IPS-NIHi7 (cell line): ENCODE data around the gene SEMA6A.

ENCODE experiments used
- DNase-seq: peaks from one replicate; pipeline ENCODE4 v3.0.0; 2012; ENCODE audit warnings: mixed read lengths; ENCODE audit errors: extremely low spot score

SEMA6A gene

DNA sequence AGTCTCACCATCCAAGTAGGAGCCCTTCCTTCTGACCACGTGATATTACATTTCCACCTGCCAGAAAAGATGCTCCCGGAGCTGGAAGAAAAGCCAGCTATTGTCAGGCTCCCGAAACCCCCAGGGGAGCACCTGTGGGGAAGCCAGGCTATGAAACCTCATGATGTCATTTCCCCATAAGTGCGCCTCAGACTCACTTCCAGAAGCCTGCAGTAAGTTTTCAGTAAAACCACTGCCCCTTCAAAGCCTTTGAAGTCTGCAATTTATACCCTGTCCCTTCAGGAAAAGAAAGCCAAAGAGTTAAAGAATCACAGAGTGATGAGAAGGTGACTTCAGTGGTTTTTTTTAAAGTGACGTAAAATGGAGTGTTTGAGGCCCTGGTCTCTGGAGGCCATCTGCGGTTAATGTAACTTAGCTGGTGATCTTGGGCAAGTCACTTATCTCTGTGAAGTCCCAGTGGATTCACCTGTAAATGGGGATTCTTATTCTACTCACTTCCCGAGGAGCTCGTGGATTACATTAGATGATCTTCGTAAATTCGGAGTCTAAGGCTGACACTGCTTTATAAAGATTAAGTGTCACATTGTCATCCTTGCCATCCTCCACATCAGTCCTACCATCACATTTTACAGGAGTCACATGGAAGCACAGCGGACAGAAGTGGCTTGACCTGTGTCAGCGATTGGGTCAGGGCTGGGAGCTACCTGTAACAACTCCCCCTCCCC, 2.6 kb upstream of the SEMA6A start:
- no peak for DNase-seq

DNA sequence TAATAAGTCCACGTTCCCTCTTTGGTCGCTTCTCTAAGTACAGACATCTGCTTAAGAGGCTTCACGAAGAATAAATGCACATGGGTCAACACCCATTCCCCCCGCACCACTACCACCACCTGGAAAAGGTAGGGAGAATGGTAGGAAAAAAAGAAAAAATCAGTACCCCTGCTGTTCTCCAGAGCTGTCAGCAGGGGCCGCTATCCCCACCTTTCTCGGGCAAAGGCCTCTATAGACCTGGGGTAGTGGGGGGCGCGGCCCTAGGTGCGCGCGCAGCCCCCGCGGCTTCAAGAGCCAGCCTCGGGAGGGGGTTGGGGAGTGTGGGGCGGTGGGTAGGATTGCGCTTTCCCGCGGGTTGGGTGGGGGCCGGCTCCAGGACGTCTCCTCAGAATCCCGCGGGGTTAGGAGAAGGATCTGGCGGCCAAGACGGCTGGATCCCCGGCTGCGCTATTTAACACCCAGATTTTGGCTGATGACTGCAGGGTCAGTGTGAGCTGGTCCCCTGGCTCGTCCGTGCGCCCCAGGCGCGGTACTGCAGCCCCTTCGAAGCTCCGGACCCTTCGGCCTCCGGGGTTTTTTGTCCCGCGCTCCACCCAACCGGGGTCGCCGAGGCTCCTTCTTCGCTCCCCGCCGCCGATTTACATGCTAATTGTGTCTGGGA, 1.6 kb upstream of the SEMA6A start:
- peak; percentile 91 for DNase-seq

DNA sequence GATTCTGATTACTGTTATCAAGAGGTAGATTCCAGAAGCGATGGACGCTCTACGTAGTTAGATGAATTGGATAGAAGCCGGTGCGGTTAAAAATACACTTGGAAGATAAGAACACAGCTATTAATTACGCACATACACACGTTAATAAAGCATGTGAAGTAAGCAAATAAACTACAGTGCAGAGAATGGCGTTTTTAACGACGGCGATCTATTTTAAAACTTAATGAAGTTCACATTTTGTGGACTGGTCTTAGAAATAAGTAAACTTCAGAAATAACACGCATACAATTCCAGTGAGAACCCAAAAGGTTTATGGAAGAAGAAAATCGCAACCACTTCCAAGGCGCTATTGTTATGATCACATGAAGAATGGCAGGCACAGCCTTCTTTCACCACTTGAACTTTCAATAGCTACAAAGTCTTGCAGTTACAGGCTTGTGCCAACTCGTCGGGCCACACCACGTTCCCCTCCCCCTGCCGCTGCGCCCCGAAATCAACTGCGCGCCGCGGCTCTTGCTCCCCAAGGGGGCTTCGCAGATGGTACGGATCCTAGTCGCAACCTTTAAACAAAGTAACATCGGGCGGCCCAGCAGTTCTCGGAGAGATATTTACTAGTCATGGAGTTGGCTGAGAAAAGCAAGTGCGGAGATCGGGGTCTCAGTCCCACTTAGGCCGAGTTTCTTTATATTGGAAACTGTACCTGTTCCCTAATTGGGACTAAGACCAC, 866 bp upstream of the SEMA6A start:
- no peak for DNase-seq

DNA sequence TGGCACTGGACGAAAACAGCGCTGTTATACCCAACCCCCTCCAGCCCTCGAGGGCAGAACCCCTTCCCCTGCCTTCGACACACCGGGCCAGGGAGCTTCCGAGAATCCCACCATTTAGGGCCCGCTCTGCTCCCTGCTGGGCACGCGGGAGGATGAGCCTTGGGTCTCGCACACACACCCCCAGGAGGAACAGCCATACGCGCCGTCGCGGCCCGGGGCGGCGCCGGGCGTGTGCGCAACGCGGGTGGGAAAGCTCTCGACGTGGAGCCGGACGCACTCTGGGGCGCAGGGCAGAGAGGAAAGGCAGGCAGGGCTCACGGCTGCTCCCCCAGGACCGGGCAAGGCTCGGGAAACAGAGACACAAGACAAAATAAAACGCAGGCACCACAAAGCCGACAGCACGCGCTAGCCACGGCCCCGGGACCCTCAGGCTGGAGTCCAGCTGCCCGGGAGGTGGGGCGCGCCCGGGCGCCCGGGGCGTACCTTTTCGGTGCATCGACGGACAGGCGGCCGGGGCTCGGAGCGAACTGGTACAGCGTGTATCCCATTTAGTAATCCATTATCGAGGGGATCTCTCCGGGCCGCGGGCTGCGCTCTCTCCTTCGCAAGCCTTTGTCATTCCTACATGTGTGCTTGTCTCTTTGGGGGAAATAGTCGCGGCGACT, 789 bp downstream of the SEMA6A start:
- no peak for DNase-seq

DNA sequence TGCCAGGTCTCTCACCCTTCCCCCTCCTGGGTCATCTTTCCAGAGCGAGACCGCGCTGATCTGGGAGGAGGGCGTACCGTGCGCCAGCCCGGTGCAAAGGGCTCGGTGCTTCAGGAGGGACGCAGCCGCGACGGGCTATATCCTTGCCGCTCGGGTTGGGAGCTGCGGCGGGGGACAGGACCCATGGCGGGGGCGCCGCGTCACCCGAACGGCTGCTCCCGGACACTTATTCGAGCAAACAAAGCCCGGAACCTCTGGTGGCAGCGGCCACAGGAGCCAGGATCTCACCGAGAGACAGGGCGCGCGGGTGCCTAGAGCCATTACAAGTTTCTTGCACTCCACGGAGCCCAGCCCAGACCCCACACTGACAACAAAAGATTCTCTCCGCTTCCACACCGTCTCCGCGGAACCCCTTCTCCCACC, 1.3 kb downstream of the SEMA6A start:
- DNase-seq: no peak

DNA sequence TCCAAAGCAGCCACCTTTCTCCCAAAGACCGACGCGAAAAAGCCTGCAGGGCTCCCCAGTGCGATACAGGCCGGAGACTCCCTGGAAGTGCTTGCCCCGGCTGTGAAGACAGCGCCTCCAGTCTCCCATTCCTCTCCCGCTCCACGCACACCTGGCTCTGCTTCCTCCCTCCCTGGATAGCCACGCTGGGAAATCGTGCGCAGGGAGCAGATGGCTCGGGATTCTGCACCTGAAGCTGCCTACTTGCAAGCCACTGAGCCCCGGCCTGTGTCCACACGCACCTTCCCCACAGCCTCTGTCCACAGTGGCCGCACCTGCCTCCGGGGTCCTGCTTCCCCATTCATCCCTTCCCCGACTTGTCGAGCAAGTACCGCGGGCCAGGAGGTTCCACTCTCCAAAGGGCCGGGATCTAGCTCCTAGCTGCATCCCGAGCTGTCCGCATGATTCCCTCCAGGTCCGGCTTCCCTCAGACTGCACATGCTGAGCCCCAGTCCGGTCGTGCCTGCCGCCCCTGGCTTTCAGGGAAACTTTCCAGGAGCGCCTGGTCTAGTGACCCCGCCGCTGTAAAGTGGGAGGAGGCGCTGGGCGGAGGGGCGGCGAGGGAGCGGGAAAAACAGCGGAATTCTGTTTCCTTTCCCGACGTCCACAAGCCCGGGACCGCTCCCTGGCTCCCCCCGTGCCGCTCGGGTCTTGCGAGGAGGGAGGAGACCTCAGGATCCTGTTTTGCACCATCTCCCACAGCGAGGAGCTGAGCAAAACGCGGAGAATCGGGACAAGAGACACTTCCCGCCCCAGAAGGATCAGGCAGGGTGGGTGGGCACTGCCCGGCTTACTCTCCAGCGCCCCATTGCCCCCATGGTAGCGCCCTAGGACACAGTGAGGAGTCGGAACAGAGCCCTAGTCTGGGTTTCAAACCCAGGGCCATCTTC, 2.0 kb downstream of the SEMA6A start:
- peak; percentile 26 for DNase-seq

DNA sequence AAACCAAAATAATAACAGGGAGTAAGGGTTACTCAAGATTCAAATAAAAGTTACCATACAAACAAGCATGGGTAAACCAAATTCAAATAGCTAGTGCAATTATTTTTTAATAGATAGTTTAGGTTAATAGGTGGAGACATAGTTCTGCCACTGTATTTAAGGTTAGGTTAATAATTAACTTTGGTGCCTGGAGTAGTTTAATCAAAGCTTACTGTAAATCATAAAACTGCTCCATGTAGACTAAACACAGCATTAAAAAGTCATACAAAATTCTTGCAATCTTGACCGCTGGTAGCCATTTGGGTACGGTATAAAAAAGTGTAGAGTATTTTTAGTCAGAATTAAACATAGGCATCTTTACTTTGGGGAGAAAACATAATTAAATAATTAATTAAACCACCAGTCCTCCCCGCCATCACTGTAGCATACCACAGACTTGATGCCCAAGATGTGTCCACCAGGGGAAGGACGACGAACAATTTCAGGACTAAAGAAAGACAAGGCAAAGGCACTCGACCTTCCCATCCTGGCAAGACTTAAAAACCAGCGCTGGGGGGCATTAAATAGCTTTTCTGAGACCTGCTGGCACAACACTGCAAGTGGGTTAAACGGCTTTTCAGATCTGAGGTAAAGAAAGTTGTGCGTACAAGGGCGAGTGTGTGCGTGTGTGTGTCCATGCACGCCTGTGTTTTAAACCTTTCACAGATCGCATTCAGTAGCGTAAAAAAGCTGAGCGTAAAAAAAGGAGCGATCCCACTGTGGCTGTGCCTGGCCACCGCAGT, 2.9 kb downstream of the SEMA6A start:
- DNase-seq: no peak

DNA sequence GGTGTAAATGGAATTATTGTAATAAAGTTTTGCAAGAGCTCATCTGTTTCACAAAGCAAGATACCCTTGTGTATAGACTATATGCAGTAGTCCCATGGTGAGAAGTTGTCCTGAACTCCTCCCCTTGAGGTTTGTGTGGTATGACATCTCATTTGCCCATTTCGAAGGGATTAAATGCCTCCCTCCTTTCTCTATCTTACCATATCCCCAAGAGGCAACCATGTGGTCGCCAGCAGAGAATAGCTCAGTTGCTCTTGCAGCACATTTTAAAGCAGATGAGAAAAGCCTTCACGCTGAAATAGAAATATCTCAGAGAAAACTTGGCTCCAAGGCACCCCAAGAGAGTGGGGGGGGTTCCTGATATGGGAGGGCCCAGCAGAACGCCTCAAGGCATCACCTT, 4.6 kb downstream of the SEMA6A start:
- DNase-seq: no peak

DNA sequence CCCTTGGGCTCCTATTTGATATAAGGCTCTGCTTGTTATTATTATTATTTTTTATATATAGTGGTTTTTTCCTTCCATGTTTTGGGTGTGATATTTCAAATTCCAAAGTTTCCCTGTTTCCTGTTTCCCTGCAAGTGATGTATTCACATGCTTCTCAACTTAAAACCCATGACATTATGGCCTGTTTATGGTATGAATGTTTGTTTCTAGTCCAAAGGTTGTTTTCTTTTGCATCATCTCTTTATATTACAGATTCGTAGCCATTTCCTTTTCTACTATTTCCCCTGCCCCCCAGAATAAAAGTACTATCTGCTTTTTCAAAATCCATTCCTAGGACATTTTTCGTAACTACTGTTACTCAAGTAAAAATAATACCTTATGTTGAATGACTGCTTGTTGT, 7.5 kb downstream of the SEMA6A start:
- DNase-seq: no peak

DNA sequence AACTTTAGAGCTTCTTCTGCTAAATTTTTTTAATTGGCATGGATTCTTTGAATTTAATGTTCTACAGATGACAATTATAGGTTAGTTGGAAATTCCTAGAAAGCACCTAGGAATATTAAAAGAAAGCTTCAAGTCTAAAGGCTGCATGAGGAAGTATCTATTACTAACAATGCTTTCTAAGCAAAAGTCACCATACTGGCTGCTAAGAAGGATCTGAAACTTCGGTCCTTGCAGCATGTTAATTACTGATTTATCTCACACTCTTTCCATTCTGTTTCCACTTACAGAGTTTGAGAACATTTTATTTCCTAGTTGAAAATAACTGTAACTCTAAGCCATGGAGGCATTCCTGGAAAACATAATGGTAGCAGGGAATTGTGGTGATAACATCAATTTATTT, 8.4 kb downstream of the SEMA6A start:
- no peak for DNase-seq

DNA sequence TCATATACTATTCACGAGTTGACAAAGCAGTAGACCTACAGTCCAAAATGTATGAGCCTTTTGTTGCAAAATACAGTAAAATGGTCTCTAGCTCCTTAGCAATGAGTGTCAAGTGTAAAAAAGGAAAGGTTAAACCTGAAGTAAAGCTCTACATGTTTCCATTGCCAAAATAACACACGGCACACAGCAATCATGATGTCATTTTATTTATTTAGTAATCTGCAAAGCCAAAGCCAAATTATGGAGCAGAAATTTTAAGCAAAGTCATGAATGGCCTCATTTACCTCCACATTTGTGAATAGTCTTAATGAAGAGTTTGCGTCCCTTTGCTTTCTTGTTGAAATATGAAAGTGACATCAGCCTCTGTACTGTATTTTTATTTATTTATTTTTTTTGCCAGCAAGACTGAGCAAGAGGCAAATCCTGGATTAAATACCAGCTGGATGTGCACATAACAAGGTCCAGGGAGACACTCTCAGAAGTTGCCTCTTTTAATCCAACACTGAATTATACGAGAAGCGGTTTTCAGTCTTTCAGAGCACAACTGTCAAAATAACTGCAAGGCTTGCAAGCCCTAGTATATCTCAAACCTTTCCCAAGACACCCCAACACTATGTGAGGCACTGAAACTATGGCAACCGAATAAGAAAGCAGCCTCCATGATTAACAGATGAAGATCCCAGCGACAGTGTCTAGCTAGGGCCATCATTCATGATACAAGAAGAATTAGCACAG, 9.7 kb downstream of the SEMA6A start:
- no peak for DNase-seq

DNA sequence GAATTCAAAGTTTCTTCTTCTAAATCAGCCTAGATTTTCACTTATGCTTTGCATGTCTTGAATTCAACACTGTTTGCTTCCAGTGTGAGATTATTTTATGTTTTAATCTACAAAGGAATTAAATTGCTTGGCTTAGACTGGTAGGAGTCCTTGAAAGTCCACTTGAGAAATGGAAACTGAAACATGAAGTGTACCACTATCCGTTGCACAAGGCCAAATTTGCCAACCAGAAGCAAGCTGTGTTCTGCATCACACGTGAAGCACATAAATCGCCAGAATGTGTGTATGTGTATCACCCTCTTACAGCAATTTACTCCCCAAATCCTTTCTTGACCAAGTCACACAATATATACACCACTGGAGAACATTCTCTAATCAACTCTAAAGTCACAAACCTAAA, 10.3 kb downstream of the SEMA6A start:
- DNase-seq: no peak

DNA sequence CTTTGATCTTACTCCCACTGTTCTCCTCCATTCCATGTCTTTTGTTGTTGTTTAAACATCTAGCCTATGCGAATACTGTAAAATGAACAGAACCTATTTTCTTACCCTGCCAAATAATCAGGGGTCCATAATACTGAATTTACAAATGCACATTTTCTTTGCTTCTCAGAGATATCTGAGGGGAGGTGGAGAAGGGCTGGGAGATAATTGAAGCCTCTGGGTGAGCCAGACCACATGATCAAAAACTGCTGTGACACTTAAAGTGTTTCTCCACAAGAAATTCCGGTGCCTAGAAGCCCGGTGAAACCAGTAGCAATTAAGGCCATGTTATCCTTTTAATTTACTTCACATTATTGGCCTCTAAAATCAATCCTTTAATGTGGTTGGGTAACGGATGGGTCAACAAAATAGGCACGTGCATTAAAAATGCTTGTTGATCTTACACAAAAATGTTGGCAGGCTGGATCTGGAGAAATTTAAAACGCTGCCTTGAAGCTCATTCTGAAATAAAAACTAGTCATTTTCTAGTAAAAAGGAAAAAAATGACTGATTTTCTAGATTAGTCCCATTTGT, 10.8 kb downstream of the SEMA6A start:
- no peak for DNase-seq

DNA sequence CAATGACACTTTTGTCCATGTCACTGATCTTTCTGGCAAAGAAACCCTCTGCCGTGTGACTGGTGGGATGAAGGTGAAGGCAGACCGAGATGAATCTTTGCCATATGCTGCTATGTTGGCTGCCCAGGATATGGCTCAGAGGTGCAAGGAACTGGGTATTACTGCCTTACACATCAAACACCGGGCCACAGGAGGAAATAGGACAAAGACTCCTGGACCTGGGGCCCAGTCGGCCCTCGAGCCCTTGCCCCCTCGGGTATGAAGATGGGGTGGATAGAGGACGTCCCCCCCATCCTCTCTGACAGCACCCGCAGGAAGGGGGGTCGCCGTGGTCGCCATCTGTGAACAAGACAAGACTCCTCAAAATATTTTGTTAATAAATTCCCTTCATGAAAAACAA, 12.0 kb downstream of the SEMA6A start:
- no peak for DNase-seq

DNA sequence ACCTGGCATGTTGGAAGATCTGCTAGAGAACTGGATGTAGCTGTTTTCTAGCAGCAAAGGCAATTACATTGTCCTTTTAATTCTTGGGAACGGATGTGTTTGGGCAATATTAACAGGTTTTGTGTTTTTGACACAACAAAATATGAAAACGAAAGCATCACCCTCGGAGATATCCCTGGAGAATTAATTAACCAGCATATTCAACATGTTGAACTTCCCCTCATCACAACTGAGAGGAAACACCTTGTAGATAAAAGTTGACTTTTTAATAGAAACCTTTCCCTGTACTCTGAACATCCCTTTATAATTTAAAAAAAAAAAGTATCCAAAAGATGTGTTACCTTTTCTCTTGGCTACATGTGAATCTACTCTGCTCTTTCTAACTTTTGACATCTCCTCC, 13.0 kb downstream of the SEMA6A start:
- DNase-seq: no peak

DNA sequence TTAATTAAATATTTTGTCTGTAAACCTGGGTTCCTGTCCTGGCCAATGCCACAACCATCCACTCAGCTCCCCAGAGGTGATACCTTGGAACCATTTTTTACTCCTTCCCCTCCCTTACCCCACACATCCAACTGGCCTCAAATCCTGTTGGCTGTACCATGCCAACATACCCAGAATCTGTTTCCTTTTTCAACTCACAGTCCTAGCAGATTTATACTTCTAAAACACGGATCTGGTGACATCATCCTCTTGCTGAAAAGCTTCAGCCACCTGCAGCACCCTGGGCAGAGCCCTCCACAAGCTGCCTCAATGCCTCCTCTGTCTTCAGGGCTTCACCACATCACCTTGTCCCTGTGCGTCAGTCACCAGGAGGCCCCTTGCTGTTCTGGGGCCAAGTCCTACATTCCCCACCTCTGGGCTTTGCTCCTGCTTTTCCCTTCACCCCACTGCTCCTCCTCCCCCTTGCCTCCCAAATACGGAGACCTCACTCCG, 14.9 kb downstream of the SEMA6A start:
- no peak for DNase-seq

DNA sequence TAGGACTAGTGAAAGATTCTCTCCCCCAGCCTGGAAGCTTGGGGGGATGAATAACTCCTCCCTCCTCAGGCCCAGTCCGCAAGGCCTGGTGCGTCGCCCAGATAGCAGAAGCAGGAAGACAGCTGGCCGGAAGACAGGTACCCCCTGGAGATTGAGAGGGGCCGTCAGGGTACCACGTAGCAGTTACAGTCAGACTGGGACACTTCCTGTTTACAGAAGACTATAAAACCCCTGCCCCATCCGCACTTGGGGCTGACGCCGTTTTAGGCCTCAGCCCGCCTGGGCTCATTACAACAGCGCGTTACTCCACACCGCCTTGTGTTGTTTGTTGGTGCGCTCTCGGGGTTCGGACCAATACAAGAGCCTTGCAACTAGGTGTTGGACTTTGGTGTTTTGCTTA, 15.4 kb downstream of the SEMA6A start:
- no peak for DNase-seq

DNA sequence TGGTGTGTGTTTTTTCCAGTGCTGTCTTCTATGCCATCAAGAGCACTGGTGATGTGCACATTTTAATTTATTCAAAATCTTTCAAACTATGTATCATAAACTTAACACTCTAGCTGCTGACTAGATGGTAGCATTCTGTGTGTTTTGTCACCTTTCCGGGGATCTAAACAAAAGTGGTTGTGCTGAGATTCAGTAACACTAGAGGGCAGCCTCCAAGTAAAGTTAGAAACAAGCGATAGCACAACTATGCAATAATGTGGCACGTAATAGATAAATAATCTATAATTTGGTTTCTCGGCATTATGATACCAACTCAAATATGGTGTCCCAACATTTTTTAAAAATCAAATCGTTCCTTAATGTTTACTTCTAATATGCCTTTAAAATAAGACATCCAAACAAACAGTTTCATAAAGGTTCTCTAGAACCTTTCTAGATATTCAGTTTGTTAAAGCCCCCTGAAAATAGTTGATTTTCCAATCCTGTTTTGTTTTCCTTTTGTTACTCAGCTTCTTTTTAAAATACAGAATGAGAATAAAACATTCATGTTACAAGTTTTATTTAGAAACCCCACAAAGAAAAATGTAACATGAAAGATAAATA, 16.9 kb downstream of the SEMA6A start:
- DNase-seq: no peak

DNA sequence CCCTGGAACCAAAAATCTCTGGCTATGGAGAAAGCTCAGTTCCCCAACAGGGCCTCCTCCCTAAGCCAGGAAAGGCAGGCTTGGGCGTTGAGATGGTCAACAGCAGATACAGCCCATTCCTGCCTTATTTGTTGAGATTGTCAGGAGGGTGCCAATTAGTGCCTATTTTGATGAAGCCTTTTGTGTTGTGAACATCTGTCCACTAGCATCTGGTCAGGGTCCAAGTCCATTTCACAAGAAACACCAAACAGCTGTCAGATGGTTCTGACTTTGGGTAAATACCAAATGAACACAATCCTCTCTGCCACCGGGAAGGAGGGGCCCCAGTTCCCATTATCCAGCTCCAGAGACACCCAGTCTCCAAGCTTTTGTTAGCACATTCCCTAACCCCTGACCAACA, 19.9 kb downstream of the SEMA6A start:
- no peak for DNase-seq
